Head of caudate nucleus (tissue), 42 donors: ENCODE results near the gene YTHDC2.
"Not testable (repeated sequence)": the region's sequence is repeated elsewhere in the genome, so short reads cannot be mapped to it uniquely, and the experiment has no call there.

Experiments
- DNase-seq, 42 donors: peaks; one replicate each; pipeline versions ENCODE4 v3.0.0 to v3.0.0-alpha.2; 2020 to 2021; ENCODE audit warnings: mixed read lengths in 7 of 42
- intact Hi-C: fragments of 100-400 bp; cut with DNase I; formaldehyde crosslinking; loops from one replicate; pipeline ENCODE4 v1.15.0; 2022

The YTHDC2 gene

DNA sequence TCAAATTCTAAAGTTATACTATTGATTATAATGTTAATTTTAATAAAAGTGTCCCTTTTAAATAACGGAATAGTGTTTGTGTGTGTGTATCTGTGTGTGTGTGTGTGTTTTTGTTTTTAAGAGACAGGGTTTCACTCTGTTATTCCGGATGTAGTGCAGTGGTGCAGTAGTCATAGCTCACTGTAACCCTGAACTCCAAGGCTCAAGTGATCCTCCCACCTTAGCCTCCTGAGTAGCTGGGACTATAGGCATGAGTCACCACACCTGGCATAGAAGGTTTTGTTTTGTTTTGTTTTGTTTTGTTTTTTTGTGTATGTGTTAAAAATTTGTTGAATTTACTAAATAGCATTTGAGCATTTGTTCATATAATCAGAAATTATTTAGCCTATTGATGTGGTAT is 64.6 kb downstream of the YTHDC2 start:
- no peak for DNase-seq
- intact Hi-C loops, result no loop called here

DNA sequence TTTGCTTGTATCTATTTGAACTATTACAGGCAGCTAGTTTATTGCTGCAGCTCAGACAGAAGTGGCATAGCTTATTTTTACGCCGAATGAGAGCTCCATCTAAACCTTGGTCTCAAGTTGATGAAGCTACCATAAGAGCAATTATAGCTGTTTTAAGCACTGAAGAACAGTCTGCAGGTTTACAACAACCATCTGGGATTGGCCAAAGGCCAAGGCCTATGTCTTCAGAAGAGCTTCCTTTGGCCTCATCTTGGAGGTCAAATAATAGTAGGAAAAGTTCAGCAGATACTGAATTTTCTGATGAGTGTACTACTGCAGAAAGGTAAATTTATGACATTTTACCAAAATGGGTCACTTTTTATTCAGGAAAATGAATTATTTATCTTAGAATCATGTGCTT is 67.9 kb downstream of the YTHDC2 start:
- intact Hi-C loops, result no loop called here
- no peak for DNase-seq

DNA sequence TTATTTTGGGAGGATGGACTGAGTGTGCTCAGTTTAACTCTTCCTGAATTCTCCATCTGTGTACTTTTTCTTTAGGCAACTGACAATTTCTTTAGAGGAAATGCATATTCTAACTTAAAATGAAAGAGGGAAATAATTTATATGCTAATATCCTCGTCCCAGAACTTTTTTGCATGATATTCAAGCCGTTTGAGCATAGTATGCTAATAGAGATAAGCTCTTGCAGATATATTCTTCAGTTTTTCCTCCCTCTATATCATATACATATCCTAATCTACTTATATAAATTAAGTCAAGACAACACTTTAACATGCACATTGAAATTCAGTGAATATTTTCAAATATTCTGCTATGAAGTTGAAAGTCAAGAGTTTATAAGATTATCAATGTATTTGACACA is 84.7 kb downstream of the YTHDC2 start:
- intact Hi-C loops, result no loop called here
- DNase-seq, result no peak

DNA sequence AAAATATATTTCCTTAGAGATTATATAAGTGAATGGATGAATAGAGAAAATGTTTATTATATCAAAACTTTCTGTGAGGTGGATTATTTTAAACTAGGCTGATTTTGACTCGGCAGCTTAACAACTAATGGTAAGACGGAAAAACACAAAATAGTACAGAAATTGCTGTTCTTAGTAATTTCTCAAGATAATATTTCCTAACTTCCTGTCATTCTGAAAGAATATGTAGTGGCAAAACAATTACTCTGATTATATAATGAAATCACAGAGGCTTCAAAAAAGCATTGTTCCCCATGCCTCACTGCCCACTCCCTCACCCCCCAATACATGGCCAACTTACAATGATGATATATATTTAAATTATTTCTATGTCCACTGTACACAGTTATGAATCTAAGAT is 85.4 kb downstream of the YTHDC2 start:
- no peak for DNase-seq
- intact Hi-C loops, result no loop called here

DNA sequence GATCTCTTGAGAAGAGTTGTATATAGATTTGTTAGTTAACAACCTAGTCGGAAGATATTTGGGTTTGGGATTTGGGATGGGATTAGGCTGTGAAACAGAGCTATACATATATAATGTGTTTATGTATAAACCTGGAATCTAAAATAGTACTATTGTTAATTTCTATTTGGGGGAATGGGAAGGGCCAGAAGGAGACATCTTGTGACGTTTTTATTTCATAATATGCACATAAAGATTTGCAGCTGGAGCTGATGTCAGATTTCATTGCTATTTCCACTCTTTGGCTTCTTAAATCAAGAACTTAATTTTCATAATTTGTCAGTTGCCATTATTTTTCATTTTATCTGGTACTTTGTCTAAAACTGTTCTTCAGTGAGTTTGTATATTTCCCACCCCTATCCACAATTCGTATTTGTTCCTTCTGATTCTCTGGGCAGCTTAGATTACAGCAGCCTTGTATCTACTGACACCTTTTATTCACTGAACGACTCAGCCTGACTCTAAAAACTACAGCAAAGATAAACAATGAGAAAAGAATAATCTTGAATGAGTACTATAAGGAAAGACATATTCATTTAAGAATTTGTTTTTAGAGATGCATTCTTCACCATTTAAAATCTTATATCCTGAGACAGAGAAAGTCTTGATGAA is 86.9 kb downstream of the YTHDC2 start:
- intact Hi-C loops, result no loop called here

DNA sequence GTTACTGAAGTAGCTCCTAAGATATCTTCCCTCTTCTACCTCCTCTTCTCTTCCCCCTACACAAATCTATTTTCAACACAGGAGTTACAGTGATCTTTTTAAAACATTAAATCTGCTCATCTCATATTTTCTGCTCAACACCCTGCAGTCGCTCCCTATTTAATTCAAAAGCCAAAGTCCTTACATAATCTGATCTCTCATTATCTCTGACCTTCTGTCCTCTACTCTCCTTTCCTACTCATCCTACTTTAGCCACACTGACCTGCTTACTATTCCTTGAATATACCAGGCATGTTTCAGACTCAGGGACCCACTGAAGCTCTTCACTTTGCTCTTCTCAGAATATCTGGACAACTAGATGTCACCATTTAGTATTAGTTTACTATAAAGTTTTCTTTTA is 87.9 kb downstream of the YTHDC2 start:
- no peak for DNase-seq
- intact Hi-C loops, result no loop called here

More for the DNA sequence above, 86.9 kb downstream of the YTHDC2 start:
- DNase-seq, result no peak

DNA sequence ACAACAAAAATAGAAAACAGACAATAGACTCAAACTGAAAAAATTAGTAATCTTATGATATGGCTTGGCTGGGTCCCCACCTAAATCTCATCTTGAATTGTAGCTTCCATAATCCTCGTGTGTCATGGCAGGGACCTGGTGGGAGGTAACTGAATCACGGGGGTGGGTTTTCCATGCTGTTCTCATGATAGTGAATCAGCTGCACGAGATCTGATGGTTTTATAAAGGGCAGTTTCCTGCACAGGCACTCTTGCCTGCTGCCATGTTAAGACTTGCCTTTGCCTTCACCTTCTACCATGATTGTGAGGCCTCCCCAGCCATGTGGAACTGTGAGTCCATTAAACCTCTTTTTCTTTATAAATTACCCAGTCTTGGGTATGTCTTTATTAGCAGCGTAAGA is 89.8 kb downstream of the YTHDC2 start:
- DNase-seq, intact Hi-C loops: not testable (repeated sequence)

DNA sequence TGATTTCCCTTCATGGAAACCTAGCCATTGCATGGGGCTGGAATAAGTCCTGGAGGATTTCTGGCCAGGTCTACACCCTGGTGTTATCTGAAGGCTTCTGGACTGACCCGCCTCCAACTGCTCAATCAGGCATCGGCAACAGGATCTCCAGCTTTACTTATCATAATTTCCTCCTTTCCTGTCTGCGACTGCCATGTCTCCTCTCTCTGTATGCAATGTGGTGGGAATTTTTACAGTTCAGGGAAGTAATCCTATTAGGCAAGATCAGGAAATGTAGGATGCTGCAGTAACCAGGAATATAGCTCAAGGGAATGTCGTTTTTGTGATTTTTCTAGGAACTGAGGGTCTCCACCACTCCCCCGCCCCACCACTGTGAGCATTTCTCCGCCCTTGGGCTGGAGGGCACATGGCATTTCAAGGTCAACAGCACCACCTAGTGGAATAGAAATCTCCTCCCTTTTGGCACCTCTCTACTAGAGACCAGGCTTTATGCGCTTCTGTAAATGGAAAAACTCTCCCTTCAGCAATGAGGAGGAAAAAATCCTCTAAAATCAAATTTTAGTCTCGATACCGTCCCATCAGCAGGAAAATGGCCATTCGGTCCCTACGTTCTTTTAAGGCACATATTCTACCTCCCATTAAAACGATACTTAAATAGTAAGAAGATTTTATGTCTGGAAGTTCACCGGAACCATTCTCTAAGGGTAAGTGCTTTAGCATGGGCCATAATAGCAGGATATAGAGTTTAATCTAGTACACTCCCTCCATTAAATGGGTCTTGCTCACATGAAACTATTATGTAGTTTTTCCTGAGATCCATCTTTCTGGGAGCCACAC is 93.0 kb downstream of the YTHDC2 start:
- peak in 41 of 42 donors; percentile 20 to 82 (median 62) for DNase-seq
- intact Hi-C loops, result loop anchor here (2.0 to 5.0 kb wide), 2 partner anchors 229 to 610 kb away; no protein-coding TSS in a partner anchor

DNA sequence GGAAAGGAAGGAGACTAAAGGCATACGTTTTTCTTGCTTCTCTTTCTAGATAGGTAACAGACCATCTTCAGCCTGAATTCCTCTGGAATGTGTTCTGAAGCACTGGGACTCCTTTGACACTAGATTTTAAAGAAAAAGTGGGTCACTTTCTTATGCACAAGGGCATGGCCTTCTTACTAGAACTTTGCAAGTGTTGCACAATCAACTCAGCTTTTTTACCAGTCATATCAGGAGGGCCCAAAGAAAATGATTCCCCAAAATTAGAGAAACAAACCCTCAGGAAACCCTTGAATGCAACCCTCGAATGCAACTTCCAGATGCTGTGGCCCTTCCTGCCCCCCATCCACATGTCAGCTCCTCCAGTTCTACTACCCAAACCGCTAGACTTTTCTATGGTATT is 93.9 kb downstream of the YTHDC2 start:
- intact Hi-C loops, result loop anchor here (2.0 to 5.0 kb wide), 2 partner anchors 230 to 611 kb away; no protein-coding TSS in a partner anchor
- DNase-seq, result no peak

DNA sequence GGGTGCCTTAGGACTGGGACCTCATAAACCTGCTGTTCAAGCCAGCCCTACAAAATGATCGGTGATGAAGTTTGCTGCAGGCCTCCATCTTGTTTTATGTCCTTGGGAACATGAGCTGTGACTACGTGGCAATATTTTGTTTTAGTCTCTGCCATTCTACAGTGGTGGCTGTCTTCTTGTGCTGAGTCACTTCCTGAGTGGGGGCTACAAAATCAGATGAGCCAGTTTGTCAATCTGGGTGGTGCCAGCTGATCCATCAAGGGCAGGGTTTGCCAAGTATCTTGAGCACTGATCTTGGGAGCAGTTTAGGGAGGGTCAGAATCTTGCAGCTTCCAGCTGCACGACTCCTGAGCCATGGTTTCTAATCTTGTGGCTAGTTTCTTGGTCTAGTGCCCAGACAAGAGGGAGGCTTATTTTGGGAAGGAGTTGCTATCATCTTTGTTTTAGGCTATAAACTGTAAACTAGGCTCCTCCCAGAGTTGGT is 94.7 kb downstream of the YTHDC2 start:
- no peak for DNase-seq
- intact Hi-C loops, result loop anchor here (5.0 kb wide), 1 partner anchor 231 kb away; no protein-coding TSS in a partner anchor

DNA sequence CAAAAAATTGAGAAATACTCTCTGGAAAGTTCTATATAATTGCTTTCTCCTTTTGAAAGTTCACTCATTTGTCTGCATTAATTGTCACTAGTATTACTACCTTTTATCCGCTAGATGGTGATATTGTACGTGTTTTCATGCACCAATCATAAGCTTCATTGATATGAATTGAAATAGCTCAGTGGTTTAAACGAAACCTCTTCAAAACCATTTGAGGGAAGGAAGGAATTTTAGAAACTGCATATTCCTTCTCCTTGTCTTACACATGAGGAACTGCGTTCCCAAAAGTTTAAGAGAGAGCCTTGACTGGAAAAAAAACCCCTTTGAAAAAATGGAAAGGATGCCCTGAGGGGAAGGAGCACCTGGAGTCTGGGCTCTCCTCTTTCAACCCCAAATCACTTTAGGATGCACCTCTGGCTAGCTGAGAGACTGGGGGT is 98.6 kb downstream of the YTHDC2 start:
- no peak for DNase-seq
- intact Hi-C loops, result no loop called here

DNA sequence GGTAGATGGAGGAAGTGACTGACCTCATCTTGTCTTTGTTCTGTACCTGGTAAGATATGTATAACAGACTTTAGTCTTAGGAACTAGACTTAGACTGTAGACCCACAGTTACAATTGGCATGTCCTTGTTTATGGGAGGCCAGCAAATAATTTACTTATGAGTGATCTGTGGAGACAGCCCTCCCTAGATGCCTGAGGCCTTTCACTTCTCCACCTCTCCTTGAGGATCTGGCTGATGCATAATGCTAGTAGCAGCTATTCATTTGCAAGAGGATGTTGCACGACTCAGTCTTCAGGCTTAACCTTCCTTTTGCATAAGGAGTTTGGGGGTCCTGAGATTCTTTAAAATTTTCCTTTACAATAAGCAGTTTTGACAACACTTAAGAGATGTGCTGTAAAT is 100.7 kb downstream of the YTHDC2 start:
- DNase-seq, result no peak
- intact Hi-C loops, result no loop called here

DNA sequence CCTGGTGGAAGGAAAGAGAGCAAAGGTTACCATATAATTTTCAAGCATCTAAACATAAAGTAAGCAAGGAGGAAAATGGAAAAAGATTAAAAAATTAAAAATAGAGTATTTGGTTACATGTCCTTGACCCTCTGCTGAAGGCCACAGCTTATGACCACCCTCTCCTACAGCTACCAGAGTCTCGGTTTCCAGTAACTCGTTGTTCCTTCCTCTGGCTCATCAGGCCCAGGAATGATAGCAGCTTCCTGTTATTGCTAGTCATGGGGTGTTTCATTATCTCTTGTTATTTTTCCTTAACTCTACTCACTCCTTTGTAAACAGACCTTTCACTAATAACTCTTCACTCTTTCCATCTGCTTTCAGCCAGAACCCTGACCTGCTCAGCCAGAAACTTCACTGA is 102.2 kb downstream of the YTHDC2 start:
- intact Hi-C loops, result no loop called here
- DNase-seq, result no peak

DNA sequence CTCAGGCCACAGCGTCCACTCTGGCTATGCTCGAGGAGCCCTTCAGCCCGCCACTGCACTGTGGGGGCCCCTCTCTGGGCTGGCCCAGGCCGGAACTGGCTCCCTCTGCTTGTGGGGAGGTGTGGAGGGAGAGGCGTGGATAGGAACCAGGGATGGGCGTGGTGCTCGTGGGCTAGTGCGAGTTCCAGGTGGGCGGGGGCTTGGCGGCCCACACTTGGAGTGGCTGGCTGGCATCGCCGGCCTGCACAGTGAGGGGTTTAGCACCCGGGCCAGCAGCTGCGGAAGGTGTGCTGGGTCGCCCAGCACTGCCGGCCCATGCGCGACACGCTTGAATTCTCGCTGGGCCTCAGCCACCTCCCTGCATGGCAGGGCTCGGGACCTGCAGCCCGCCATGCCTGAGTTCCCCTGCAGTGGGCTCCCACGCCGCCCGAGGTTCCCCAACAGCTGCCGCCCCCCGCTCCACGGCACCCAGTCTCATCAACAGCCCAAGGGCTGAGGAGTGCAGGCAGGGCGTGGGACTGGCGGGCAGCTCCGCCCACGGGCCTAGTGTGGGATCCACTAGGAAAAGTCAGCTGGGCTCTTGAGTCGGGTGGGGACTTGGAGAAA is 103.8 kb downstream of the YTHDC2 start:
- intact Hi-C loops, result no loop called here
- DNase-seq, result no peak

DNA sequence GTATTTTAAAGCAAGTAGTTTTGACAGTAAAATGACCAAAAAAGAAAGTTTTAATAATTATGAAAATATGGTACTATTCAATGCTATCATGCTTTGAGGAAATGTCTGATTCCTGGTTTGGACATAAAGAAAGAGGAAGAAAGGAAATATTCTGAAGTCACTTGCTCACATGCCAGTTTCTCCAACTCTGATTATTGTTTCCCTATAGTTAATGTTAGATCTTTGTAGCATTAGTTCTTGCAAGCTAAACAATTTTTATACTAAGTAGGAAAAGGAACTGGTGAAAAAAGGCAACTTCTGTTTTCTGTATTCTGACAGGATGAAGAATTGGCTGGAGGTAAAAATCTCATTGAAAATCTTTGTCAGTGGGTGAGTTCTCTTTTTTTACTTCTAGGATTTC is 119.5 kb downstream of the YTHDC2 start:
- intact Hi-C loops, result no loop called here
- DNase-seq, result no peak

DNA sequence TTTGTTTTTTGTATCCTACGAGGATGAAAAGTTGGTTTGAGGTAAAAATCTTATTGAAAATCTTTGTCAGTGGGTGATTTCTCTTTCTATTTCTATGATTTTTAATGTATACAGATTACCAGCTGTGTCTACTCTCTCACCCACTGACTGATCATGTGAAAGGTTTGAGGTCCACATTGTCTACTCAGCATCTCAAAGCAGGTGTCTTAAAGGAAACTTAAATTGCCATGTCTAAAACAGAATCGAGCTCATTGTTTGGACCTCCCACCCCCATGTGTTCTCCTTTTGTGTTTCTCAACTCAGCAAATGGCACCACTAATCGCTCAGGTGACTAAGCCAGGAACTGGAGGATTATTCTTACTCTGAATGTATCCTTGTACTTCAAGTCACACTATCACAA is 121.5 kb downstream of the YTHDC2 start:
- DNase-seq, result no peak
- intact Hi-C loops, result no loop called here

DNA sequence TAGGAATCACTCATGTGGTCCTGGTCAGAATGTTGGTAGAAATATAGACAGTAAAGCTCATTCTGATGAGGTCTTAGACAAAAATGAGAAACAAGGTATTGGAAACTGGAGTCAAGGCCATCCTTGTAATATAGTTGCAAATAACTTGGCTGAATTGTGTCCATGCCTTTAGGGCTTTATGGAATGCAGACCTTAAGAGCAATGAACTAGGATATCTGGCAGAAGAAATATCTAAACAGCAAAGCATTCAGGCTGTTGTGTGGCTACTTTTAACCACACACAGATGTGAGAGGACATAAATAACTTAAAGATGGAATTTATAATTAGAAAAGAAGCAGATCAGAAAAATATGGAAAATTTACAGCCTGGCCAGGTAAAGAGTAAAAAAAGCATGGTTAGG is 128.2 kb downstream of the YTHDC2 start:
- intact Hi-C loops, result no loop called here
- no peak for DNase-seq
